Prostate gland (tissue), 2 donors: ENCODE measurements around the gene AGXT2. TPM values are rescaled to one million over a fixed set of nuclear protein-coding genes. Genes with fewer than 3 reads are reported as not detected.

Source experiments
- DNase-seq: peaks from one replicate; pipeline ENCODE4 v3.0.0-alpha.2; 2019; ENCODE audit warnings: low spot score
- H3K27ac ChIP-seq, 2 donors: fragments of 200-600 bp; sonication (generic); 2 replicates each; pipeline ENCODE4 v1.5.1; 2017 to 2019
- H3K27me3 ChIP-seq: fragments of 200-600 bp; sonication (generic); replicated peaks from 2 replicates; pipeline ENCODE4 v1.5.1; 2019; ENCODE audit not compliant: insufficient read depth
- H3K36me3 ChIP-seq, 2 donors: fragments of 200-600 bp; sonication (generic); 1 replicate in 1 of 2; 2 replicates in 1 of 2; pipeline versions ENCODE4 v1.5.1 to v1.8.1; 2017 to 2019
- H3K4me1 ChIP-seq: fragments of 200-600 bp; sonication (generic); replicated peaks from 2 replicates; pipeline ENCODE4 v1.5.1; 2019
- H3K4me3 ChIP-seq, 2 donors: fragments of 200-600 bp; sonication (generic); 2 replicates each; pipeline ENCODE4 v1.5.1; 2017 to 2019
- H3K9me3 ChIP-seq: fragments of 200-600 bp; sonication (generic); 2 replicates; pipeline ENCODE4 v1.5.1; 2017
- POLR2A ChIP-seq: fragments of 450-650 bp; IDR thresholded peaks from one replicate; pipeline ENCODE4 v1.6.1; 2016; ENCODE audit warnings: antibody characterized with exemption, mild to moderate bottlenecking
- POLR2AphosphoS5 ChIP-seq: sonication (generic); formaldehyde crosslinking; IDR thresholded peaks from one replicate; pipeline ENCODE4 v1.6.1; 2017; ENCODE audit warnings: antibody characterized with exemption
- WGBS: methylation state at CpG from one replicate; pipeline ENCODE4 v1.1.5; 2018; 5-methylcytosine and 5-hydroxymethylcytosine counted together
- intact Hi-C: fragments of 100-400 bp; cut with DNase I; formaldehyde crosslinking; loops from one replicate; pipeline ENCODE4 v1.14.2; 2022
- total RNA-seq, 2 donors: library from RNA; depleted of rRNA; stranded (reverse); fragments of >200 nt; gene quantifications; one replicate each; pipeline ENCODE4 v1.1.0, GENCODE V29; 2016
- TF ChIP-seq, protein P1 (sequence below), 4 experiments: fragments of 200-600 bp in 2 of 4; fragments of 450-650 bp in 2 of 4; sonication (generic) in 2 of 4; IDR thresholded peaks; 1 replicate in 3 of 4; 2 replicates in 1 of 4; pipeline ENCODE4 v1.5.1; 2016 to 2019; ENCODE audit warnings: antibody characterized with exemption in 4 of 4, mild to moderate bottlenecking in 2 of 4, moderate library complexity in 2 of 4

AGXT2 gene
- total RNA-seq, 2 donors from 2014 or later, result not detected

GRCh38 chr5:35002459-35002858 lies 45.3 kb downstream of the AGXT2 start:
- H3K4me3 ChIP-seq, result no peak overlapping the region
- no peaks in the 10 kb centered on the region for H3K4me1 ChIP-seq
- no peak for DNase-seq
- 94% methylated on average over 6 of the region's 6 CpGs for WGBS
- H3K27ac ChIP-seq, result no peak overlapping the region
- TF ChIP-seq, protein P1, sequence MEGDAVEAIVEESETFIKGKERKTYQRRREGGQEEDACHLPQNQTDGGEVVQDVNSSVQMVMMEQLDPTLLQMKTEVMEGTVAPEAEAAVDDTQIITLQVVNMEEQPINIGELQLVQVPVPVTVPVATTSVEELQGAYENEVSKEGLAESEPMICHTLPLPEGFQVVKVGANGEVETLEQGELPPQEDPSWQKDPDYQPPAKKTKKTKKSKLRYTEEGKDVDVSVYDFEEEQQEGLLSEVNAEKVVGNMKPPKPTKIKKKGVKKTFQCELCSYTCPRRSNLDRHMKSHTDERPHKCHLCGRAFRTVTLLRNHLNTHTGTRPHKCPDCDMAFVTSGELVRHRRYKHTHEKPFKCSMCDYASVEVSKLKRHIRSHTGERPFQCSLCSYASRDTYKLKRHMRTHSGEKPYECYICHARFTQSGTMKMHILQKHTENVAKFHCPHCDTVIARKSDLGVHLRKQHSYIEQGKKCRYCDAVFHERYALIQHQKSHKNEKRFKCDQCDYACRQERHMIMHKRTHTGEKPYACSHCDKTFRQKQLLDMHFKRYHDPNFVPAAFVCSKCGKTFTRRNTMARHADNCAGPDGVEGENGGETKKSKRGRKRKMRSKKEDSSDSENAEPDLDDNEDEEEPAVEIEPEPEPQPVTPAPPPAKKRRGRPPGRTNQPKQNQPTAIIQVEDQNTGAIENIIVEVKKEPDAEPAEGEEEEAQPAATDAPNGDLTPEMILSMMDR (IDR thresholded peaks at IDR 0.05), result no peak
- TF ChIP-seq POLR2A (no peak), POLR2AphosphoS5 (no peak)
- H3K9me3 ChIP-seq, result no peaks in the 10 kb centered on the region
- no peaks in the 10 kb centered on the region for H3K27me3 ChIP-seq
- H3K36me3 ChIP-seq, result no peaks in the 10 kb centered on the region
- intact Hi-C loops, result no loop called here

GRCh38 chr5:35001842-35002241 lies 45.9 kb downstream of the AGXT2 start:
- Histone ChIP-seq H3K9me3 (no peaks in the 10 kb centered on the region), H3K27ac (no peak overlapping the region), H3K27me3 (no peaks in the 10 kb centered on the region), H3K4me3 (no peak overlapping the region), H3K36me3 (no peaks in the 10 kb centered on the region), H3K4me1 (no peaks in the 10 kb centered on the region)
- WGBS, result 64% methylated on average over 3 of the region's 3 CpGs
- TF ChIP-seq, protein P1 (IDR thresholded peaks at IDR 0.05), result no peak
- TF ChIP-seq POLR2AphosphoS5 (no peak), POLR2A (no peak)
- intact Hi-C loops, result no loop called here
- DNase-seq, result no peak

DNA sequence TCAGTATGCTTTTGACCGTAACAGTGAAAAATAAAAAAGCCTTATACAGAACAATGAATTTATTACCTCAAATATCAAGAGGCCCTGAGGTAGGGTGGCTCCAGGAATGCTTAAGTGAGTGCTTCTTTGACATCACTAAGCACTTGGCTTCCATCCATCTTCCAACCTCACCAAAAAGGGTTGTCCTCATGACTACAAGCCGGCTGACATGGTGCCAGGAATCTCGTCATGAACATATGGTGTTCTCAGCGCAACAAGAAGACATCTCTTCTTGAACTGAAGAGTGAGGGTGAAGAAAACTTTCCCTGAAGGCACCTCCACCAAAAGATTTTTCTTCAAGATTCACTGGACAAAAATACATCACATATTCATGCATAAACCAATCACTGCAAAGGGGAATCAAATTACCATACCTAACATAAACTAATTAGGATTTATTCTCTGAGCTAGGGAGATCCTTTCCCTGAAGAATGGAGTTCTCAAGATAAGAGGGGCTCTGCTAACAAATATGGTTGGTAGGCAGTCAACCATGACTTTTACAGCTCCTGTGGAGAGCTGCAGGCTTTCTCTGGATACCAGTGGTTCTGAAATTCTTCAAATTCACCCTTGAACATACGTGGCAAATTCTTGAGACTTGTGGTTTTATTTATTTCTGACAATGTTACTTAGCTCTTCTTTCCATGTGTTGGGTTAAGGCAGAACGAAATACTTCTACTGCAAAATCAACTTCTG lies 49.5 kb downstream of the AGXT2 start:
- DNase-seq, result no peak
- H3K4me3 ChIP-seq, result no peak overlapping the region
- no peaks in the 10 kb centered on the region for H3K4me1 ChIP-seq
- intact Hi-C loops, result no loop called here
- no peak for TF ChIP-seq POLR2A
- no peak for TF ChIP-seq POLR2AphosphoS5
- TF ChIP-seq, protein P1 (IDR thresholded peaks at IDR 0.05), result no peak
- no peak overlapping the region for H3K27ac ChIP-seq
- H3K9me3 ChIP-seq, result no peaks in the 10 kb centered on the region
- no peaks in the 10 kb centered on the region for H3K36me3 ChIP-seq
- no peaks in the 10 kb centered on the region for H3K27me3 ChIP-seq
- WGBS, result 62% methylated on average over 6 of the region's 6 CpGs

DNA sequence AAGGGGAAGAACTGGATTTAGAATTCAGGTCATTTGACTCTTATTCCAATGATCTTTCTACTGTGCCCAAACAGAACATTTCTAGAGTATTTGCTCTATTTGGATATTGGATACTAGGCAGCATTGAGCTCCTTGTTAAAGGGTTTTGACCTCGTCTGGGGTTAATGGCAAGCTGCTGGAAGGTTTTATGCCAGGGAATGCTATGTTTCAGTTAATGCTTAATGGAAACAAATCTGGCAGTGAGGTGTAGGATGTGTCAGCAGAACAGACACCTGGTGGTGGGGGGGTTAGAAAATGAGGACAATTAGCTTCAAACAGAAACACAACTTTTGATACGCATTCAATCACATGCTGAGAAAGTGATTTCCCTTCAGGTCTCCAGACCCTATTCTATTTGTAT lies 51.5 kb downstream of the AGXT2 start:
- Histone ChIP-seq H3K27ac (no peak overlapping the region), H3K9me3 (no peaks in the 10 kb centered on the region), H3K4me3 (no peak overlapping the region), H3K27me3 (no peaks in the 10 kb centered on the region), H3K4me1 (no peaks in the 10 kb centered on the region), H3K36me3 (no peaks in the 10 kb centered on the region)
- WGBS, result 73% methylated on average over 2 of the region's 2 CpGs
- TF ChIP-seq, protein P1 (IDR thresholded peaks at IDR 0.05), result no peak
- DNase-seq, result no peak
- intact Hi-C loops, result no loop called here

DNA sequence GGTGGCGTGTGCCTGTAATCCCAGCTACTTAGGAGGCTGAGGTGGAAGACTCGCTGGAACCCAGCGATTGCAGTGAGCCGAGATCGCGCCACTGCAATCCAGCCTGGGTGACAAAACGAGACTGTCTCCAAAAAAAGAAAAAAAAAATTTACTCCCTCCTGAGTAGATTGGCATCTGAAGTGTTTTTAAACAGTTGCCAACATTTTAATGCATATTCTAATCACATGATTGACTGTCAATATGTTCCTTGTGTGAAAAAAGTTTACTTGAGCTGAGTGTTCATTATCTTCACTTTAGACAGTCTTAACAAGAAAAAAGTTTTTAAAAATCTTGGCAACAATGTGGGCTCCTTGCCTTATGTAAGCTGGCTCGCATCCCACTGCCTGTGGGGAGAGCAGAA lies 53.8 kb downstream of the AGXT2 start:
- WGBS, result 82% methylated on average over 8 of the region's 8 CpGs
- no peak for DNase-seq
- Histone ChIP-seq H3K9me3 (no peaks in the 10 kb centered on the region), H3K27me3 (no peaks in the 10 kb centered on the region), H3K4me3 (no peak overlapping the region), H3K4me1 (no peaks in the 10 kb centered on the region), H3K36me3 (no peaks in the 10 kb centered on the region), H3K27ac (no peak overlapping the region)
- TF ChIP-seq, protein P1 (IDR thresholded peaks at IDR 0.05), result no peak
- TF ChIP-seq POLR2A (no peak), POLR2AphosphoS5 (no peak)
- intact Hi-C loops, result no loop called here
